NCI-H128 (cell line): Measurements from ENCODE around the gene HAGHL.
"Not testable (repeated sequence)": the region's sequence is repeated elsewhere in the genome, so short reads cannot be mapped to it uniquely, and the experiment has no call there.

Source experiments
- DNase-seq: peaks from one replicate; lab custom pipeline; 2025; ENCODE audit not compliant: unreplicated experiment; lab: John Stamatoyannopoulos, UW

Gene HAGHL

DNA sequence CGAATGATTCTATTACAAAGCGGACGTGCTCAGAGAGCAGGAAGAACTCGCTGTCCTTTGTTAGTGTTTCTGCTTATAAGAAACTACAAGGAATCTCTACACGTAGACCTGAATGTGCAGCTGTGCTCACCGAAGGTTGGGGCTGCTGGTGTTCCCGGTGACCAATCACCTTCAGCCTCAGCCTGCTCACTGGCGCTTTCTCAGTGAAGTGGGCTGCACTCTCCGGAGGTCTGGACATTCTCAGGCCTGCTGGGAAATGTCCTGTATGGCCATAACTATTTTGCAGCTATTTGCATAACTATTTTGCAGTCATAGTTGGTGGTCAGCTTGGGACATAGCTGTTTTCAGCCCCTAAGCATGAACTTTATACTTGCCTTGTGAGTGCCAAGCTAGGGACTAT lies 23.6 kb downstream of the HAGHL start:
- DNase-seq, result no peak

DNA sequence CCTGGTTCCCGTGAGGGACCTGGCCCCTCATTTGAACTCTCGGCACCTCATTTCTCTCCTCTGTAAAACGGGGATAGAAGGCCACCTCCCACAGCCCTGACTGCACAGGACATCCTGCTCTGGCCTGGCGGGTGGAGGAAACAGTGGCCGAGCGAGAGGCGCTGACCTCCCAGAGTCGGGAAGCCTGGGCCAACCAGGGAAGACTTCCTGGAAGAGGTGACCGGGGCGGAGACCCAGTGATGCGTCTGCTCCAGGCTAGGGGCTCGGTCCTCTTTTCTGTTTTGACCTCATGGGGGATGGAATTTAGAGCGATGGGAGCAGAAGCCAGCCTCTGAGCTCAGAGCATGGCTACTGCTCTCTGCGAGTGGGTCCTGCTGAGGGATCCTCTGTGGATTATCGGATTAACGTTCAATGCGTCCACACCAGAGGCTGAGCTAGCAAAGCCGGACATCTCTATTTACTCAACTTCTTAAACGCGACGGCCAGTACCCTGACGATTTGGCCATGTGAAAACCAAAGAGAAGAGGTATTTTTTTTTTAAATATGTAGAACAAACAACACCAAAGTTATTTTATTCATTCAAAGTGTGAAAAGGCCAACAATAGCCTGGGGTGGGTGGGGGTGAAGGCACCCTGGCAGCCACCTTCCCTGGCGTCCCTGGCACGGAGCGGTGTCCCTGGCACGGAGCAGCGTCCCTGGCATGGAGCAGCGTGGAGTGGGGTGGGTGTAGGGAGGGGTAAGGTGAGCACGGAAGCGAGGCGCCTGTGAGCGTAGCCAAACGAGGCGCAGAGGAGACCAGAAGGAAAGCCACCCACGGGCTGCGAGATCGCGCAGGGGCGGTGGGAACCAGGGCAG lies 24.5 kb downstream of the HAGHL start:
- no peak for DNase-seq

DNA sequence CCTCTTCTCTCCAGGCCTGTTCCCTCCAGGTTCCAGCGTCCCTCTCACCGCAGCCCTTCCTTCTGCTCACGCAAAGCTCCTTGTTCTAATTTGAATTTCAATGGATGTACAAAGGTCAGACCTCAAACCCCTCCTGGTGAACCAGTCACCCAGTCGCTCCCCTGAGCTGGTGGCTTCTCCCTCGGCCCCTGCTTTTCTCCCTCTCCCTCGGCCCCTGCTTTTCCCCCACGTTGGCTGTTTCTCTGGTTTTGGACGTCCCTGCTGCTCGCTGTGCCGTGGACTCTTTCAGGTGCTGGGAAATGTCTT lies 25.1 kb downstream of the HAGHL start:
- no peak for DNase-seq

DNA sequence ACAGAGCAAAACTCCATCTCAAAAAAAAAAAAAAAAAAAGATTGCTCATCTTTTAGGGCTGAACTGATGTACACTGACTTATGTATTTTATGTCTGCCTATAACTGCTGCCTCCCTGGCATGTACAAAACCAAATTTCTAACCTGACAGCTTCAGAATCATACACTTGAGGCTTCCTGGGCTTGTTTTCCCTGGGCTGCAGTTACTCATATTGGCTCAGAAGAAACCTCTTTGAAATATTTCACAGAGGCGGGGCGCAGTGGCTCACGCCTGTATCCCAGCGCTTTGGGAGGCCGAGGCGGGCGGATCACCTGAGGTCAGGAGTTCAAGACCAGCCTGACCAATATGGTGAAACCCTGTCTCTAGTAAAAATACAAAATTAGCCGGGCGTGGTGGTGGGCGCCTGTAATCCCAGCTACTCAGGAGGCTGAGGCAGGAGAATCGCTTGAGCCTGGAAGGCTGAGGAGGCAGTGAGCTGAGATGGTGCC lies 27.3 kb downstream of the HAGHL start:
- DNase-seq, result not testable (repeated sequence)

DNA sequence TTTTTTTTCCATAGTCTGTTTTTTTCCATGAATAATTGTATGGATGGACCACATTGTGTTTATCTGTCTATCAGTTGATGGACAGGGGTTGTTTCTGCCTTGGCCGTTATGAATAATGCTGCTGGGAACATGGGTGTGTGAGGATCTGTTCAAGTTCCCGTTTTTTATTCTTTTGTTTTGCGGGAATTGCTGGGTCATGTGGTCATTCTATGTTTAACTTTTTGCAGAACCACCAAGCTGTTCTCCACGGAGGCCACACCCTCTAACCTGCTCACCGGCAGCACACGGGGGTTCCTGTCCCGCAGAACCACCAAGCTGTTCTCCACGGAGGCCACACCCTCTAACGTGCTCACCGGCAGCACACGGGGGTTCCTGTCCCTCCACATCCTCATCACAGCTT lies 27.8 kb downstream of the HAGHL start:
- no peak for DNase-seq

DNA sequence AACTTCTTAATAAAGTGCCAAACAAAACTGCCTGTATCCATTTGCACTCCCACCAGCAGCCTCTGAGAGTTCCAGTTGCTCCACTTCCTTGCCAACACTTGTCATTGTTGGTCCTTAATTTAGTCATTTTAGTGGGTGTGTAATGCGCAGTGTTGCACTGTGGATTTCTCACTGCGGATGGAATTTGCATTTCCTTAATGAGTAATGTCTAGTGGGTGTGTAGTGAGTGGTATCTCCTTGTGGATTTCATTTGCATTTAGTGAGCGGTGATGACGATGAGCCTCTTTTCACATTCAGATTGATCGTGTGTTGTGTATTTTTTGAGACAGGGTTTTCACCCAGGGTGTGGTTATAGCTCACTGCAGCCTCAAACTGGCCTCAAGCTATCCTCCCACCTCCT lies 29.5 kb downstream of the HAGHL start:
- DNase-seq, result no peak

DNA sequence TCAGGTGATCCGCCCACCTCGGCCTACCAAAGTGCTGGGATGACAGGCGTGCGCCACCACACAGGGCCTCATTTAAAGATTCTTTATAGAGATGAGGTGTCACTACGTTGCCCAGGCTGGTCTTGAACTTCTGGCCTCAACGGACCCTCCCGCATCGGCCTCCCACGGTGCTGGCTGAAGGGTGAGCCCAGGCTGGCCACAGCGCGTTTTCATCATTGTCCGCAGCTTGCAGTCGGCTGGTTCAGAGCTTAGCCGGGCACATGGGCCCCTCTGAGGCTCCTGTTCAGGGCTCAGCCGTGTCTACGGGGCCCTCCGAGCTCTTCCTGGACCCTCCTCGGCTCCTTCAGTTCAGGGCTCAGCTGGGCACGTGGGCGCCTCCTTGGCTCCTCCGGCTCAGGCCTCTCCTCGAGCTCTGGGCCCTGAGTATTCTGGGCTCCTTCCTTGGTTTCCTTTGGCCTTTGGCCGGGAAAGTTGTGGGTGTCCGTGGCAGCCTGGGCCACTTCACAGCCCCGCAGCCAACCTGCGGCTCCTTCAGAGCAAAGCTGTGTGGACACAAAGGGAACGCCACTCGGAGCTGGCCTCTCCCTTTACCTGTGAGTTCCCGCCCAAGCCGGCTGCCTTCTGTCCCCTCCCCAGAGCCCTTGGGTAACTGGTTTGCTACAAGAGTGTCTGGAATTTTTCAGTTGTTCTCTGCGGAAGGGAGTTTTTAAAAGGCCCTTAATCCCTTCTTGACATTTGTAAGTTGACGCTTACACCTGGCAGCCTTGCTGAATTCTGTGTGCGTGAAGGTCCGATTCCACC lies 32.4 kb downstream of the HAGHL start:
- DNase-seq, result no peak

DNA sequence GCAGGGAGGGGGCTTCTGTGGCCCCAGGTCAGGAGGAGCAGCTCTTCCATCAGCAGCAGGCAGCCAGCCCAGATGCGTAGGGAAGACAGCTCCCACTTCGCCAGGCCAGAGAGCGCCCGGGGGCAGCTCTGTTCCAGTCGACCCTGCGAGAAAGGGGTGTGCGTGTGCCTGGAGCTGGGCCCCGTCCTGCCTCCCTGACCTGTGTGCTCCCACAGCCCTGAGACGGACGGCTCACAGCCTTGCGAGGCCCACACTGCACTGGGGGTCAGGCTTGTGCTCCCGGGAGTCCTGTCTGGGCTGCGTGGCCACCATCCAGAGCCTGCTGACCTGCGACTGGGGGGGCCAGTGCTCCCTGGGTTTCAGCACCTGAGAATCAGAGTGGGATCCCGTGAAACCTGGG lies 33.2 kb downstream of the HAGHL start:
- no peak for DNase-seq

DNA sequence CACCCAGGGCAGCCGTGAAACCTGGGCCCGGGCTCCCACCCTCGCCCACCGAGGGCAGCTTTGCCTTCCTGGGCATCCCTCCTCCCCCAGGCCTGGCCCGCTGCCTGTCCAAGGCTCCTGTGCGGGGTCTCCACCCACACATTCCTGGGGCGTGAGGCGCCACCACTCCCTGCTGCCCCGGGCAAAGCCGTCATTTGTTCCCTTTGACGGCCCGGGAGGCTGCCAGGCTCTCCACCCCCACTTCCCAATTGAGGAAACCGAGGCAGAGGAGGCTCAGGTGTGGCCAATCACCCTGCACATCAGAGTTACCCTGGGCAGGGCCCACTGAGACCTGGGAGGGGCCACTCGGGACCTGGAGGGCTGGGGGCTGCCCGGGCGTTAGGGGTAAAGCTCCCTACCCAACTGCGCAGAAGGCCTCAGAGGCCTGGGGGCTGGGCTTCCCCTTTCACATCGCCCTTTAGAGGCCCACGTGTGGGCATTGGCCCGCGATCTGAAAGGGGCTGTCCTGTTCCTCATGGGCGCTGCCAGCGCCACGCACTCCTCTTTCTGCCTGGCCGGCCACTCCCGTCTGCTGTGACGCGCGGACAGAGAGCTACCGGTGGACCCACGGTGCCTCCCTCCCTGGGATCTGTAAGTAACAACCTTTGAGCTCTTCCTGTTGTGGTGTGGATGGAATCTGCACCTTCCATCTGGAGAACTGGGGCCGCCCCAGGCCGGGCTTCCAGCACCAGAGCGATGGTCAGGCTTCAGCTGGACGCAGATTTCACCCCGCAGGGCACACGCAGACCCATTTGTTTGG lies 33.8 kb downstream of the HAGHL start, which contains the start of gene MSLN:
Gene MSLN, plus strand, starts transcription at position 190 of the 799 bp plus-strand sequence. CDS start 1,947 bp downstream, outside the sequence.
- DNase-seq, result no peak

DNA sequence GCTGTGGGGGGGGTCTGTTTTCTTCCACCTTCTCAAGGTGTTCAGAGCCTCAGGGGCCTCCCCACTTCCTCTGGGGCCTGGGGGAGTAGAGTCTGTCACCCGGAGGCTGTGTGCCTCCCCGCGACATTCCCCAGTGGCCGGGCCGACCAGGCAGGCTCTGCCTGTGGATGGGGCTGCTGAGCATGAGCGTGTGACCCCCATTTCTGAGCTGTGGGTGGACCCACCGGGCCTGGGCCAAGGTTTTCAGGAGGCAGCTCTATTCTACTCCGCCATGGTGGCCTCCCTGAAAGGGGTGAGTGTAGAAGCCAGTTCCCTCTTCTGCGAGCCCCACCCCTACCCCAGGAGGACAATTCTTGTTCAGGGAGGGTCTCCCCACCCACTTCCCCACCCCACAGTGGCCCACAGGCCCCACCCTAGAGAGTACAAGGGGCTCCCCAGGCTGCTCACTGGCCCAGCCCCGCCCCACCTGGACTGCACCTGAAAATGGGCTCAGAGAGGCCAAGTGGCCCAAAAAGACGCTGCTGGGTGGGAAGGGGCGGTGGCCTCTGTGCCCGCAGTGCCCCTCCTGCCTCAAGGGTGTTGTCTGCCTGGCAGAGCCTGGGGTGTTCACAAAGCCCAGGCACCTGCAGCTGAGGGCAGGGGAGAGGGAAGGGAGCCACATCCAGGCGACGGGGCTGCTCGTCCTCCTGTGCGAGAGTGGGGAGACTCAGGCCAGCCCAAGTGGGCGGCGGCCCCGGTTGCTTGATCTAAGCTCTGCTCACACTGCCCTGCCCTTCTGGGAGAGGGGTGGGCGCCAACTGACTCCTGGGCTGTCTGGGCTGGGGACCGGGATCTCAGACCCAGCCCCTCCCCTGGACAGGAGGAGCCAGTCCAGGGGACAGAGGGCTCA lies 35.0 kb downstream of the HAGHL start:
- DNase-seq, result no peak

DNA sequence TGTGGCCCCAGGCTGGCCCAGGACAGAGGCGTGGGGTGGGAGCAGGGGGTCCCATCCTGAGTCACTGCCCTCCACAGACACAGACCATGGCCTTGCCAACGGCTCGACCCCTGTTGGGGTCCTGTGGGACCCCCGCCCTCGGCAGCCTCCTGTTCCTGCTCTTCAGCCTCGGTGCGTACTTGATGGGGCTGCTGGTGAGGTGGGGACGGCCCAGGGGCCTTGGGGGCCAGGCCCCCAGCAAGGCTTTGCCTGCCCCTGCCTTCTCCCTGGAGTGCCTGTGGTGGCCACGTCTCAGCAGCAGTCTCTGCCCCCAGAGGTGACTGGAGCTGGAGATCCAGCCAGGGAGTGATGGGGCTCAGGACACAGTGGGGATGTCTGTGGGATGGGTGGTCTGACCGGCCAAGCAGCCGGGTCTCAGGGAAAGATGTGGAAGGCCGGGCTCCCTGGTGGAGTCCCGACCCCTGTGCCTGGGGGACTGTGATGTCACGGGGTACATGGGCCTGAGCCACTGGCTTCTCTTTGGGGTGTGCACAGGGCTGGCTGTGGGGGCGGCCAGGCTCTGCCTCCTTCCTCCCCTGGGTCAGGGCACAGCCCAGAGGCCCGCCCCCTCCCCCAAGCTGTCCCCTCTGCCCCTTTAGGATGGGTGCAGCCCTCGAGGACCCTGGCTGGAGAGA lies 35.8 kb downstream of the HAGHL start:
- no peak for DNase-seq

DNA sequence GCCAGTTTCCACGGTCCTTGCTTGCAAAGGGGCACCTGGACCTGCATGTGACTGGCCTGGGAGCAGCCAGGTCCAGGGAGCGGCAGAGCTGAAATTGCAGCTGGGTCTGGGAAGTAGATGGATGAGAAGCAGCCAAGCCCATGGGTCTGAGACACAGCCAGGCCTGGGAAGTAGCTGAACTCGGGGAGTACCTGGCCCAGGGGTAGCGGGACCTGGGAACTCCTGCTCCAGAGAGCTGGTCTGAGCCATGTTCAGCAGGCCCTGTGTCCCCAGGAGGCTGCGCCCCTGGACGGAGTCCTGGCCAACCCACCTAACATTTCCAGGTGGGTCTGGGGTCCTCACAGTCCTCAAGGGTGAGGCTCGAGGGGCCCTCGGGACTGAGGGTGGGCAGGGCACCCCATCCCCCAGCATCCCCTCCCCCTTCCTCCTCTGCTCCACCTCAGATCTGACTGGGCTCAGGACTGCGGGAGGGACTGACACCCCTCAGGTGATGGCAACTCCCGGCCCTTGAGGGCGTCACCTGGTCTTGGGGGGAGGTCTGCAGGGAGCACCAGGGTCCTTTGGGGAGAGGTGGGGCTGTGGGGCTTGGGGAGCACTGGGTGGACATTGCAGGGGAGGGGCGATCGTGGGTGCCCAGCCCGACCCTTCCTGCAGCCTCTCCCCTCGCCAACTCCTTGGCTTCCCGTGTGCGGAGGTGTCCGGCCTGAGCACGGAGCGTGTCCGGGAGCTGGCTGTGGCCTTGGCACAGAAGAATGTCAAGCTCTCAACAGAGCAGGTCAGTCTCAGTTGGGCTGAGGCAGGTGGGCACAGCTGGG lies 36.7 kb downstream of the HAGHL start:
- no peak for DNase-seq

DNA sequence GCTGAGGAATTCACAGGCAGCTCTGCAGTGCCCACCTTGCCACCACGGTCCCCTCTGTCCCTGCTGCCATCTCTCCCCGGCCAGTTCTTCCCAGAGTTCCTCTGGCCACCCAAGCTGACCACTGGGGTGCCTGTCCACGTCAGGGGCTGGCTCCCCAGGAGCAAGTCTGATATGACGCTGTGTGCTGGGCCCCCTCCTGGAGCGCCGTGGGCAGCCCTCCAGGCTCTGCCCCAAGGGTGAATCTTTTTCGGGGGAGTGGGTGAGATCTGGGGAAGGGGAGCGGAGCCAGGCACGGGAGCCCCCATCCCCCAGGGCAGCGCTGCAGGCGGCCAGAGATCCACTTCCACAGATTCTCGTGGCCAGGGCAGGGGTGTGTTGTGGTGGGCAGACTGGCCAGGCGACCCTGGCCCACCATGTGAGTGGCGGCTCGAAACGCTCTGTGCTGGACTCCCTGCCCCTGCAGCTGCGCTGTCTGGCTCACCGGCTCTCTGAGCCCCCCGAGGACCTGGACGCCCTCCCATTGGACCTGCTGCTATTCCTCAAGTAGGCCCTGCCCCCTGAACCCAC lies 37.4 kb downstream of the HAGHL start:
- no peak for DNase-seq

DNA sequence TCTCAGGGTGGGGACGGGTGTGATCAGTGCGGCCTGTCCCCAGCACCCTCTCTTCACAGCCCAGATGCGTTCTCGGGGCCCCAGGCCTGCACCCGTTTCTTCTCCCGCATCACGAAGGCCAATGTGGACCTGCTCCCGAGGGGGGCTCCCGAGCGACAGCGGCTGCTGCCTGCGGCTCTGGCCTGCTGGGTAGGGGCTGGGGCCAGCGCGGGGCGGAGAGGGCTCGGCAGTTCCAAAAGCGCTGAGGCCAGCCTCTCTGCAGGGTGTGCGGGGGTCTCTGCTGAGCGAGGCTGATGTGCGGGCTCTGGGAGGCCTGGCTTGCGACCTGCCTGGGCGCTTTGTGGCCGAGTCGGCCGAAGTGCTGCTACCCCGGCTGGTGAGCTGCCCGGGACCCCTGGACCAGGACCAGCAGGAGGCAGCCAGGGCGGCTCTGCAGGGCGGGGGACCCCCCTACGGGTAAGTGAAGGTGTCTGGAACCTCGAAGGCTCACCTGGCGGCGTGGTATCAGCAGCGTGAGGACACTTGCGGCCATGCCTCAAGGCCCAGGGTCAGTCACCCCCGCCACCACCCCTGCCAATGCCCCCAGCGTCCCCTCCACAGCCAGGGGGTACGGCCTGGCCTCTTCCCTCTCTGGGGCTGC lies 38.1 kb downstream of the HAGHL start:
- no peak for DNase-seq

DNA sequence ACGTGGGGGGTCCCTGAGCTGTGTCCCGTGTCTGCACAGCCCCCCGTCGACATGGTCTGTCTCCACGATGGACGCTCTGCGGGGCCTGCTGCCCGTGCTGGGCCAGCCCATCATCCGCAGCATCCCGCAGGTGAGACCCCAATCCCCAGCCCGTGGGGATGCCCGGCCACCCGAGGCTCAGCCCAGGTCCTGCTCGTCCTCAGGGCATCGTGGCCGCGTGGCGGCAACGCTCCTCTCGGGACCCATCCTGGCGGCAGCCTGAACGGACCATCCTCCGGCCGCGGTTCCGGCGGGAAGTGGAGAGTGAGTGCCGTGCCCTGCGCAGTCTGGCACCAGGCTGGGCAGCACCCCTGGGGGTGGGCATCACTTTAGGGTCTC lies 38.6 kb downstream of the HAGHL start:
- DNase-seq, result no peak

DNA sequence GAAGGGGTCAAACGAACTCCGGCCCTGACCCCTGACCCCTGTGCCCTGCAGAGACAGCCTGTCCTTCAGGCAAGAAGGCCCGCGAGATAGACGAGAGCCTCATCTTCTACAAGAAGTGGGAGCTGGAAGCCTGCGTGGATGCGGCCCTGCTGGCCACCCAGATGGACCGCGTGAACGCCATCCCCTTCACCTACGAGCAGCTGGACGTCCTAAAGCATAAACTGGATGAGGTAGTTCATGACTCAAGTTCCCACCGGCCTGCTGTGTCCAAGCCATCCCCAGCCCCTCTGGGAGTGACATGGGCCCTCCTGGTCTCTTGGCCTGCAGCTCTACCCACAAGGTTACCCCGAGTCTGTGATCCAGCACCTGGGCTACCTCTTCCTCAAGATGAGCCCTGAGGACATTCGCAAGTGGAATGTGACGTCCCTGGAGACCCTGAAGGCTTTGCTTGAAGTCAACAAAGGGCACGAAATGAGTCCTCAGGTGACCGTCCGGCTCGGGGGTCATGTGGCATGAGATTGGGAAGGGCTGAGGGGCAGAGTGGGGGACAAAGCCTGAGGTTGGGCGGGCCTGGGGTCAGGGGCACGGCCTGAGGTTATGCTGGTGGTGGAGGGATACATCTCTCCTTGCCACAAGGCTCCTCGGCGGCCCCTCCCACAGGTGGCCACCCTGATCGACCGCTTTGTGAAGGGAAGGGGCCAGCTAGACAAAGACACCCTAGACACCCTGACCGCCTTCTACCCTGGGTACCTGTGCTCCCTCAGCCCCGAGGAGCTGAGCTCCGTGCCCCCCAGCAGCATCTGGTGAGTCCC lies 39.3 kb downstream of the HAGHL start:
- DNase-seq, result no peak
